HepG2 (cell line): ENCODE measurements around the gene PDGFB. TPM values are rescaled to one million over a fixed set of nuclear protein-coding genes. Genes with fewer than 3 reads are reported as not detected.

Experiments used
- HNRNPL ChIP-seq: fragments of 200-400 bp; formaldehyde crosslinking; IDR thresholded peaks from 2 replicates; pipeline ENCODE4 v1.6.1; 2017; ENCODE audit warnings: mild to moderate bottlenecking, low read depth, low read length
- RCOR2 ChIP-seq: IDR thresholded peaks from 2 replicates; pipeline ENCODE4 v1.6.1; 2016; ENCODE audit warnings: missing biosample characterization, missing genetic modification reagents
- SALL1 ChIP-seq: sonication (generic); formaldehyde crosslinking; IDR thresholded peaks from 2 replicates; pipeline ENCODE4 v1.8.0; 2022; ENCODE audit warnings: mild to moderate bottlenecking, missing genetic modification reagents
- STAG1 ChIP-seq: sonication (generic); formaldehyde crosslinking; IDR thresholded peaks from 2 replicates; pipeline ENCODE4 v1.4.0; 2020; ENCODE audit warnings: missing genetic modification reagents
- ZEB1 ChIP-seq: IDR thresholded peaks from 2 replicates; pipeline ENCODE4 v1.6.1; 2012; ENCODE audit warnings: mild to moderate bottlenecking, low read depth, inconsistent platforms; ENCODE audit not compliant: insufficient replicate concordance
- ZKSCAN5 ChIP-seq: sonication (generic); formaldehyde crosslinking; IDR thresholded peaks from 2 replicates; pipeline ENCODE4 v1.5.1; 2020; ENCODE audit warnings: mild to moderate bottlenecking, missing genetic modification reagents
- ZNF124 ChIP-seq: sonication (generic); formaldehyde crosslinking; IDR thresholded peaks from 2 replicates; pipeline ENCODE4 v1.4.0; 2020; ENCODE audit warnings: missing genetic modification reagents
- ZNF225 ChIP-seq: sonication (generic); formaldehyde crosslinking; IDR thresholded peaks from 2 replicates; pipeline ENCODE4 v1.4.0; 2020; ENCODE audit warnings: mild to moderate bottlenecking, missing genetic modification reagents
- ZNF367 ChIP-seq: sonication (generic); formaldehyde crosslinking; IDR thresholded peaks from 2 replicates; pipeline ENCODE4 v1.4.0; 2020; ENCODE audit warnings: missing genetic modification reagents, borderline replicate concordance
- ZNF512B ChIP-seq: sonication (generic); formaldehyde crosslinking; IDR thresholded peaks from 2 replicates; pipeline ENCODE4 v1.5.1; 2020; ENCODE audit warnings: missing genetic modification reagents, mild to moderate bottlenecking, borderline replicate concordance
- ZNF615 ChIP-seq: sonication (generic); formaldehyde crosslinking; IDR thresholded peaks from 2 replicates; pipeline ENCODE4 v1.5.0; 2020; ENCODE audit warnings: mild to moderate bottlenecking, missing genetic modification reagents, borderline replicate concordance
- ZNF644 ChIP-seq: IDR thresholded peaks from 2 replicates; pipeline ENCODE4 v1.6.1; 2016; ENCODE audit warnings: low read depth
- ZNF878 ChIP-seq: sonication (generic); formaldehyde crosslinking; IDR thresholded peaks from 2 replicates; pipeline ENCODE4 v1.8.1; 2023; ENCODE audit warnings: mild to moderate bottlenecking, missing genetic modification reagents, moderate library complexity
- polyA plus RNA-seq, 8 experiments: library from polyadenylated mRNA; depleted of rRNA in 3 of 8; stranded (reverse) in 7 of 8; unstranded in 1 of 8; fragments of >200 nt; fragmentation: Illumina TruSeq in 4 of 8; extraction: Trizol in 4 of 8; gene quantifications; 2 replicates each; pipeline versions ENCODE4 v1.2.1 to v1.2.3, GENCODE V29; 2011 to 2016; ENCODE audit warnings: low read depth in 4 of 8, missing spikeins in 1 of 8, mixed read lengths in 1 of 8; ENCODE audit not compliant: insufficient read depth in 1 of 8
- total RNA-seq, 5 experiments: library from RNA; depleted of rRNA; stranded (reverse); fragments of >200 nt; fragmentation: Illumina TruSeq; extraction: Trizol; gene quantifications; 2 replicates each; pipeline ENCODE4 v1.2.3, GENCODE V29; 2016; ENCODE audit warnings: low read depth in 1 of 5
- TF ChIP-seq, protein P1 (sequence below): IDR thresholded peaks from 2 replicates; pipeline ENCODE4 v1.6.1; 2016
- TF ChIP-seq, protein P2 (sequence below): sonication (generic); formaldehyde crosslinking; conservative IDR thresholded peaks from 2 replicates; pipeline ENCODE4 v1.4.0; 2020; ENCODE audit warnings: missing genetic modification reagents
- TF ChIP-seq, protein P3 (sequence below): sonication (generic); formaldehyde crosslinking; conservative IDR thresholded peaks from 2 replicates; pipeline ENCODE4 v1.4.0; 2020; ENCODE audit warnings: missing genetic modification reagents
- TF ChIP-seq, protein P4 (sequence below): sonication (generic); formaldehyde crosslinking; IDR thresholded peaks from 2 replicates; pipeline ENCODE4 v1.4.0; 2020; ENCODE audit warnings: missing genetic modification reagents; ENCODE audit errors: not compliant biosample characterization
- TF ChIP-seq, protein P5 (sequence below): IDR thresholded peaks from 2 replicates; pipeline ENCODE4 v1.6.1; 2016; ENCODE audit warnings: missing genetic modification reagents, missing compliant biosample characterization

Gene PDGFB
- total and polyA plus RNA-seq, 2 of the 13 experiments (the other 11 are each of a cell fraction or from before 2014, with no cell fraction given): 1.4 to 10.1 TPM

DNA sequence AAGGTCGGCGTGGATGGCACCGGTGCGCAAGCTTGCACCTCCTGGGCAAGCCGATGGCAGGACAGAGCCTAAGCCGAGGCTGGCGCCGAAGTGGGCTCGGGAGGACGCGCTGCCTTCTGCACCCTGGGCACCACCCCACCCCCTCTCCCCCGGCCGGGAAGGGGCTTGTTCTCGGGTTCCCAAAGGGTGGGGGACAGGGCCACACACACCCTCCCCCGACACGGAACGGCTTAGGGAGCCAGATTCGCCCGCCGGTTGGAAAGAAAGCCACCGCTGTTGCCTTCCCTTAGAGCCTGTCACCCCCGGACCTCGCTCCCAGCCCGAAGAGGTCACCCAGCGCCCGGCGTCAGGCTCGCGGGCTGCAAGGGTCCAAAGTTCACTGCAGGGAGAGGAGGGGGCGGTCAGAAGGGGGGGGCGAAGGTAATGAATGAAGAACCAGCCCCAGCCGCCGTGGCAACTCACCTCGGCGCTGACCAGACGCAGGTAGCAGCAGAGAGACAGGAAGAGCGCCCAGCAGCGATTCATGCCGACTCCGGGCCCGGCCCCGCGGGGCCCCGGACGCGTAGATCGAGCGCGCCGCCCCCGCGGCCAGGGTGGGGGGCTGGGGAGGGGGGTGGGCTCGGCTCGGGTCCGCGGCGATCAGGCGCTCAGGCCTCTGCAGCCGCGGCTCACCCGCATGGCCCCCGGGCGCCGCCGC lies 1.2 kb downstream of the PDGFB start (continued):
- TF ChIP-seq ZNF124 (no peak), ZNF512B (CRISPR knock-in tag) (0 out of 2 replicates have a peak, but pooled peaks have one; percentile 31), SALL1 (CRISPR knock-in tag) (peak; percentile 78; the same call in 1 of the 2 replicates), HNRNPL (no peak), ZNF225 (CRISPR knock-in tag) (no peak), ZKSCAN5 (CRISPR knock-in tag) (no peak; the same call in 1 of the 2 replicates), ZNF878 (CRISPR knock-in tag) (no peak), RCOR2 (CRISPR knock-in tag) (no peak), ZNF615 (no peak), ZNF644 (no peak), STAG1 (0 out of 2 replicates have a peak, but pooled peaks have one; percentile 14), ZNF367 (CRISPR knock-in tag) (no peak), ZEB1 (peak; percentile 83)
- TF ChIP-seq, protein P1, sequence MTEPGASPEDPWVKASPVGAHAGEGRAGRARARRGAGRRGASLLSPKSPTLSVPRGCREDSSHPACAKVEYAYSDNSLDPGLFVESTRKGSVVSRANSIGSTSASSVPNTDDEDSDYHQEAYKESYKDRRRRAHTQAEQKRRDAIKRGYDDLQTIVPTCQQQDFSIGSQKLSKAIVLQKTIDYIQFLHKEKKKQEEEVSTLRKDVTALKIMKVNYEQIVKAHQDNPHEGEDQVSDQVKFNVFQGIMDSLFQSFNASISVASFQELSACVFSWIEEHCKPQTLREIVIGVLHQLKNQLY (CRISPR knock-in tag): no peak
- TF ChIP-seq, protein P2, sequence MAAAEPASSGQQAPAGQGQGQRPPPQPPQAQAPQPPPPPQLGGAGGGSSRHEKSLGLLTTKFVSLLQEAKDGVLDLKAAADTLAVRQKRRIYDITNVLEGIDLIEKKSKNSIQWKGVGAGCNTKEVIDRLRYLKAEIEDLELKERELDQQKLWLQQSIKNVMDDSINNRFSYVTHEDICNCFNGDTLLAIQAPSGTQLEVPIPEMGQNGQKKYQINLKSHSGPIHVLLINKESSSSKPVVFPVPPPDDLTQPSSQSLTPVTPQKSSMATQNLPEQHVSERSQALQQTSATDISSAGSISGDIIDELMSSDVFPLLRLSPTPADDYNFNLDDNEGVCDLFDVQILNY (CRISPR knock-in tag): no peak
- TF ChIP-seq, protein P3, sequence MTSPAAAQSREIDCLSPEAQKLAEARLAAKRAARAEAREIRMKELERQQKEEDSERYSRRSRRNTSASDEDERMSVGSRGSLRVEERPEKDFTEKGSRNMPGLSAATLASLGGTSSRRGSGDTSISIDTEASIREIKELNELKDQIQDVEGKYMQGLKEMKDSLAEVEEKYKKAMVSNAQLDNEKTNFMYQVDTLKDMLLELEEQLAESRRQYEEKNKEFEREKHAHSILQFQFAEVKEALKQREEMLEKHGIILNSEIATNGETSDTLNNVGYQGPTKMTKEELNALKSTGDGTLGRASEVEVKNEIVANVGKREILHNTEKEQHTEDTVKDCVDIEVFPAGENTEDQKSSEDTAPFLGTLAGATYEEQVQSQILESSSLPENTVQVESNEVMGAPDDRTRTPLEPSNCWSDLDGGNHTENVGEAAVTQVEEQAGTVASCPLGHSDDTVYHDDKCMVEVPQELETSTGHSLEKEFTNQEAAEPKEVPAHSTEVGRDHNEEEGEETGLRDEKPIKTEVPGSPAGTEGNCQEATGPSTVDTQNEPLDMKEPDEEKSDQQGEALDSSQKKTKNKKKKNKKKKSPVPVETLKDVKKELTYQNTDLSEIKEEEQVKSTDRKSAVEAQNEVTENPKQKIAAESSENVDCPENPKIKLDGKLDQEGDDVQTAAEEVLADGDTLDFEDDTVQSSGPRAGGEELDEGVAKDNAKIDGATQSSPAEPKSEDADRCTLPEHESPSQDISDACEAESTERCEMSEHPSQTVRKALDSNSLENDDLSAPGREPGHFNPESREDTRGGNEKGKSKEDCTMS (CRISPR knock-in tag): no peak
- TF ChIP-seq, protein P4, sequence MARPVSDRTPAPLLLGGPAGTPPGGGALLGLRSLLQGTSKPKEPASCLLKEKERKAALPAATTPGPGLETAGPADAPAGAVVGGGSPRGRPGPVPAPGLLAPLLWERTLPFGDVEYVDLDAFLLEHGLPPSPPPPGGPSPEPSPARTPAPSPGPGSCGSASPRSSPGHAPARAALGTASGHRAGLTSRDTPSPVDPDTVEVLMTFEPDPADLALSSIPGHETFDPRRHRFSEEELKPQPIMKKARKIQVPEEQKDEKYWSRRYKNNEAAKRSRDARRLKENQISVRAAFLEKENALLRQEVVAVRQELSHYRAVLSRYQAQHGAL: no peak
- TF ChIP-seq, protein P5, sequence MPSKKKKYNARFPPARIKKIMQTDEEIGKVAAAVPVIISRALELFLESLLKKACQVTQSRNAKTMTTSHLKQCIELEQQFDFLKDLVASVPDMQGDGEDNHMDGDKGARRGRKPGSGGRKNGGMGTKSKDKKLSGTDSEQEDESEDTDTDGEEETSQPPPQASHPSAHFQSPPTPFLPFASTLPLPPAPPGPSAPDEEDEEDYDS (CRISPR knock-in tag): peak; percentile 55
